NCI-H187 treated with DMSO at 0.1 percent for 48 hours (cell line): Measurements from ENCODE around the gene MECP2.

Experiments
- DNase-seq: peaks from one replicate; lab custom pipeline; 2025; lab: John Stamatoyannopoulos, UW

MECP2 gene

GRCh38 chrX:154115750-154116149 lies 18.2 kb upstream of the MECP2 start:
- DNase-seq: no peak

- DNase-seq: no peak
Measured at GRCh38 chrX:154115071-154115470, 17.6 kb upstream of the MECP2 start.

- no peak for DNase-seq
Measured at GRCh38 chrX:154114652-154115051, 17.1 kb upstream of the MECP2 start.

- DNase-seq: no peak
Measured at GRCh38 chrX:154113729-154114128, 16.2 kb upstream of the MECP2 start.

- no peak for DNase-seq
Measured at GRCh38 chrX:154098551-154098950, 1.0 kb upstream of the MECP2 start.

- peak; percentile 8 for DNase-seq
Measured at GRCh38 chrX:154097003-154097588, 421 bp downstream of the MECP2 start.

- no peak for DNase-seq
Measured at GRCh38 chrX:154096140-154097002, 1.1 kb downstream of the MECP2 start.

GRCh38 chrX:154094833-154095232 lies 2.7 kb downstream of the MECP2 start:
- DNase-seq: no peak

- no peak for DNase-seq
Measured at GRCh38 chrX:154093965-154094364, 3.6 kb downstream of the MECP2 start.

- no peak for DNase-seq
Measured at GRCh38 chrX:154092371-154092770, 5.1 kb downstream of the MECP2 start.

GRCh38 chrX:154091678-154092077 lies 5.8 kb downstream of the MECP2 start:
- no peak for DNase-seq

- DNase-seq: no peak
Measured at GRCh38 chrX:154090731-154091130, 6.8 kb downstream of the MECP2 start.

GRCh38 chrX:154084449-154085300 lies 12.8 kb downstream of the MECP2 start:
- DNase-seq: no peak

- no peak for DNase-seq
Measured at GRCh38 chrX:154083126-154083517, 14.4 kb downstream of the MECP2 start.

GRCh38 chrX:154082396-154083125 lies 15.0 kb downstream of the MECP2 start:
- no peak for DNase-seq

GRCh38 chrX:154077101-154077500 lies 20.4 kb downstream of the MECP2 start:
- DNase-seq: no peak

GRCh38 chrX:154074199-154074598 lies 23.3 kb downstream of the MECP2 start:
- DNase-seq: no peak

- DNase-seq: no peak
Measured at GRCh38 chrX:154072192-154072591, 25.3 kb downstream of the MECP2 start.

GRCh38 chrX:154068560-154068959 lies 29.0 kb downstream of the MECP2 start:
- no peak for DNase-seq

- DNase-seq: no peak
Measured at GRCh38 chrX:154064637-154065435, 32.7 kb downstream of the MECP2 start.

- no peak for DNase-seq
Measured at GRCh38 chrX:154063234-154063633, 34.3 kb downstream of the MECP2 start.
